Sigmoid colon (tissue), 4 donors: ENCODE results near the gene FADS3.

ENCODE experiments used
- EP300 ChIP-seq, 4 donors: sonication (generic); formaldehyde crosslinking; IDR thresholded peaks; one replicate each; pipeline ENCODE4 v1.6.1; 2017; ENCODE audit warnings: antibody characterized with exemption in 4 of 4
- POLR2AphosphoS5 ChIP-seq, 4 donors: sonication (generic); formaldehyde crosslinking; IDR thresholded peaks; one replicate each; pipeline ENCODE4 v1.6.1; 2017; ENCODE audit warnings: antibody characterized with exemption in 4 of 4
- TF ChIP-seq, protein P1 (sequence below), 4 experiments: fragments of 450-650 bp in 3 of 4; fragments of 200-600 bp in 1 of 4; IDR thresholded peaks; one replicate each; pipeline ENCODE4 v1.5.1; 2016 to 2019; ENCODE audit warnings: antibody characterized with exemption in 4 of 4, mild to moderate bottlenecking in 3 of 4, moderate library complexity in 2 of 4

DNA sequence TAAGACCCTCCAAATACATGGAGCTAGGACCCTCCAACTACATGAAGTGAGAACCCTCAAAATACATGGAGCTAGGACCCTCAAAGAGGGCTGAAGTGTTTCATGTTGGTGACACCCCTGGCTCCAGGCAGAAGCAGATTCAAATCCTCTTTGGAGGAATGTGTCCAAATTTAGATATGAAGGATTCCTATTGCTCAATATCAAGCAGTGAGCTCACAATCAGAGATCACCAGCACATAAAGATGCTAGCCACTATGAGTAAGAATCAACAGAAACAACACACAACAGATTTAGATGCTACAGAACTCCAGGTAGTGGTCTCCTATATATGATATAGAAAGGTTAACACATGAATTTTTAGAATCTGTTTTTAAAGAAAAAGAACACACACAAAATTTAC, 37.3 kb upstream of the FADS3 start:
- TF ChIP-seq POLR2AphosphoS5 (IDR thresholded peaks at IDR 0.05) (no peak), EP300 (IDR thresholded peaks at IDR 0.05) (no peak)
- TF ChIP-seq, protein P1, sequence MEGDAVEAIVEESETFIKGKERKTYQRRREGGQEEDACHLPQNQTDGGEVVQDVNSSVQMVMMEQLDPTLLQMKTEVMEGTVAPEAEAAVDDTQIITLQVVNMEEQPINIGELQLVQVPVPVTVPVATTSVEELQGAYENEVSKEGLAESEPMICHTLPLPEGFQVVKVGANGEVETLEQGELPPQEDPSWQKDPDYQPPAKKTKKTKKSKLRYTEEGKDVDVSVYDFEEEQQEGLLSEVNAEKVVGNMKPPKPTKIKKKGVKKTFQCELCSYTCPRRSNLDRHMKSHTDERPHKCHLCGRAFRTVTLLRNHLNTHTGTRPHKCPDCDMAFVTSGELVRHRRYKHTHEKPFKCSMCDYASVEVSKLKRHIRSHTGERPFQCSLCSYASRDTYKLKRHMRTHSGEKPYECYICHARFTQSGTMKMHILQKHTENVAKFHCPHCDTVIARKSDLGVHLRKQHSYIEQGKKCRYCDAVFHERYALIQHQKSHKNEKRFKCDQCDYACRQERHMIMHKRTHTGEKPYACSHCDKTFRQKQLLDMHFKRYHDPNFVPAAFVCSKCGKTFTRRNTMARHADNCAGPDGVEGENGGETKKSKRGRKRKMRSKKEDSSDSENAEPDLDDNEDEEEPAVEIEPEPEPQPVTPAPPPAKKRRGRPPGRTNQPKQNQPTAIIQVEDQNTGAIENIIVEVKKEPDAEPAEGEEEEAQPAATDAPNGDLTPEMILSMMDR (IDR thresholded peaks at IDR 0.05): no peak
